ENCODE results near the gene TBX4. TPM values are rescaled to one million over a fixed set of nuclear protein-coding genes. Genes with fewer than 3 reads are reported as not detected.

TBX4 gene
- total and polyA plus RNA-seq, 9 of the 15 experiments (the other 6 are each of a cell fraction or from before 2014, with no cell fraction given), result not detected

DNA sequence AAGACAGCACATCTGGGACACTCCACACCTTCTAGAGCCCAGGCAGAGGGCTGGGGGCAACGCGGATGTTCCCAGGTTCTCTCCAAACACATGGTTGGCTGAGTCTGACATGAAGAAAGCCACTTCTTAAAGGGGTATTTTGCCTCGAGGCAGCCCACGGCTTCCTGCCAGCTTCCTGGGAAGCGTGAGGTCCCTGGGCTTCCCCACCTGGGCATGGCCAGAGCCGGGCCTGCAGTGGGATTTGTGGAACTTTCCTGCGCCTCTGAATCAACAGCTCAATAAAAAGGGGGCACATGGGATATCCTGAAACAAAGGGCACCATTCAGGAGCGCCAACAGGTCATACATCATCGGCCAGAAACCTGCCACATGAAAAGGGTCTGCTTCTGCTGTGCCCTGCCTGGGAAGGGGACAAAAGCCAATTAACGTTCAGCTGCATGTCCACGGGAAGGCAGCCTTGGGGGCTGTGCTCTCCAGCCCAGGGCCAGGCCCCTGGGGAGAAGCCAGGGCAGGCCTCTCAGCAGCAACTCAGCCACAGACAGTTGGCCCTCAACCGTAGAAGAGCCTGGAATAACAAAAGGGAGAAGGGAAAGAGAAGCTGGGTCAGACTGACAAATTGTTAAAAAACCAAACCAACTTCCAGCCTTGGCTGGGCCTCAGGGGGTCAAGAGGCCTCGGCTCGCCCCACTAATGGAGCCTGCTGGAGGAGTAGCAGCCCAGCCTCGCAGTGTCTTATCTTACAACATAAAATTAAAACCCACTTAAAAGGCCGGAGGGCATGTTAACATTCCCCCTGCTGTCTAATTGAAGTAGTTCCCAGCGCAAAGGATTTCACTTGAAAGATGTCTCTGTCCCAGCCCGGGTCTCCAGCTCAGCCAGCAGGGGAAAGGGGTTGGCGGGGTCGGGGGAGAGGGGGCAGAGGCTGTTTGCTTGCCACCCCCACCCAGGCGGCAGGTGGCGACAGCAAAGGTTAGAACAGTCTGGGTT lies 34.2 kb downstream of the TBX4 start:
- WGBS (ENCODE audit: insufficient coverage, low coverage, missing lambda C conversion rate), result 2% methylated on average over 21 of the region's 22 CpGs
- H3K36me3 ChIP-seq (ENCODE audit: control insufficient read depth, insufficient read depth, low read length), result no peaks in the 10 kb centered on the region
- no peak overlapping the region for H3K27ac ChIP-seq (ENCODE audit: extremely low read depth, low read depth, low read length)
- DNase-seq (ENCODE audit: extremely low read depth in 1 of 4, low spot score in 3 of 4), result no peak
- ChIA-PET POLR2A (interaction anchor here (1.2 kb wide), 1 partner anchor 20 kb away, joined by 3 read pairs; no protein-coding TSS in a partner anchor), CTCF (ENCODE audit: low intra/inter-chr PET ratio) (no interaction called here)
- intact Hi-C loops (cut with micrococcal nuclease), result no loop called here
- no peak for FAIRE-seq
- no peaks in the 10 kb centered on the region for H3K79me2 ChIP-seq (ENCODE audit: control insufficient read depth, insufficient read depth, low read length)
- H3K9me3 ChIP-seq (replicated peaks; ENCODE audit: control insufficient read depth, insufficient read depth, low read depth, low read length), result no peaks in the 10 kb centered on the region
- H2AFZ ChIP-seq (ENCODE audit: low read depth, low read length), result no peak overlapping the region
- H3K9me1 ChIP-seq (ENCODE audit: control insufficient read depth, insufficient read depth, low read length), result no peaks in the 10 kb centered on the region
- H3K27me3 ChIP-seq (ENCODE audit: control insufficient read depth in 2 of 2, insufficient read depth in 2 of 2, low read length in 2 of 2), result peaks cover 32 to 70% of the 10 kb centered on the region in 2 experiments
- no peak overlapping the region for H3K9ac ChIP-seq (ENCODE audit: insufficient read depth in 1 of 2, low read depth in 2 of 2, low read length in 2 of 2)
- no peak for ATAC-seq
- no peak overlapping the region for H3K4me2 ChIP-seq (ENCODE audit: insufficient read depth, low read length)
- no peak overlapping the region for H3K4me3 ChIP-seq
- H3K4me1 ChIP-seq (replicated peaks in 1 of 2; ENCODE audit: control insufficient read depth in 2 of 2, insufficient read depth in 2 of 2, low read length in 2 of 2), result peaks cover 0 to 3% of the 10 kb centered on the region in 2 experiments; a peak in 1 of 5 replicates
- in situ Hi-C loops (cut with MboI), result no loop called here
- no peaks in the 10 kb centered on the region for H4K20me1 ChIP-seq (replicated peaks; ENCODE audit: control insufficient read depth, insufficient read depth, low read length)
- no TSS peak for BruUV-seq (replicated peaks)
- TF ChIP-seq NFXL1 (CRISPR knock-in tag; IDR thresholded peaks at IDR 0.05) (no peak), ZBTB8A (IDR thresholded peaks at IDR 0.05; ENCODE audit: partially characterized antibody) (no peak), PTRF (tag; IDR thresholded peaks at IDR 0.05) (no peak), ZC3H8 (IDR thresholded peaks at IDR 0.05) (no peak), EGR1 (conservative IDR thresholded peaks at IDR 0.05) (no peak), CTBP1 (IDR thresholded peaks at IDR 0.05; ENCODE audit: borderline replicate concordance) (no peak)
- TF ChIP-seq, protein P1, sequence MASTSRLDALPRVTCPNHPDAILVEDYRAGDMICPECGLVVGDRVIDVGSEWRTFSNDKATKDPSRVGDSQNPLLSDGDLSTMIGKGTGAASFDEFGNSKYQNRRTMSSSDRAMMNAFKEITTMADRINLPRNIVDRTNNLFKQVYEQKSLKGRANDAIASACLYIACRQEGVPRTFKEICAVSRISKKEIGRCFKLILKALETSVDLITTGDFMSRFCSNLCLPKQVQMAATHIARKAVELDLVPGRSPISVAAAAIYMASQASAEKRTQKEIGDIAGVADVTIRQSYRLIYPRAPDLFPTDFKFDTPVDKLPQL (IDR thresholded peaks at IDR 0.05; ENCODE audit: extremely low read depth, insufficient read length), result no peak
- TF ChIP-seq, protein P2, sequence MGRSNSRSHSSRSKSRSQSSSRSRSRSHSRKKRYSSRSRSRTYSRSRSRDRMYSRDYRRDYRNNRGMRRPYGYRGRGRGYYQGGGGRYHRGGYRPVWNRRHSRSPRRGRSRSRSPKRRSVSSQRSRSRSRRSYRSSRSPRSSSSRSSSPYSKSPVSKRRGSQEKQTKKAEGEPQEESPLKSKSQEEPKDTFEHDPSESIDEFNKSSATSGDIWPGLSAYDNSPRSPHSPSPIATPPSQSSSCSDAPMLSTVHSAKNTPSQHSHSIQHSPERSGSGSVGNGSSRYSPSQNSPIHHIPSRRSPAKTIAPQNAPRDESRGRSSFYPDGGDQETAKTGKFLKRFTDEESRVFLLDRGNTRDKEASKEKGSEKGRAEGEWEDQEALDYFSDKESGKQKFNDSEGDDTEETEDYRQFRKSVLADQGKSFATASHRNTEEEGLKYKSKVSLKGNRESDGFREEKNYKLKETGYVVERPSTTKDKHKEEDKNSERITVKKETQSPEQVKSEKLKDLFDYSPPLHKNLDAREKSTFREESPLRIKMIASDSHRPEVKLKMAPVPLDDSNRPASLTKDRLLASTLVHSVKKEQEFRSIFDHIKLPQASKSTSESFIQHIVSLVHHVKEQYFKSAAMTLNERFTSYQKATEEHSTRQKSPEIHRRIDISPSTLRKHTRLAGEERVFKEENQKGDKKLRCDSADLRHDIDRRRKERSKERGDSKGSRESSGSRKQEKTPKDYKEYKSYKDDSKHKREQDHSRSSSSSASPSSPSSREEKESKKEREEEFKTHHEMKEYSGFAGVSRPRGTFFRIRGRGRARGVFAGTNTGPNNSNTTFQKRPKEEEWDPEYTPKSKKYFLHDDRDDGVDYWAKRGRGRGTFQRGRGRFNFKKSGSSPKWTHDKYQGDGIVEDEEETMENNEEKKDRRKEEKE (IDR thresholded peaks at IDR 0.05; ENCODE audit: borderline replicate concordance in 1 of 2, control insufficient read depth in 1 of 2, low read depth in 2 of 2, low read length in 1 of 2), result 0 out of 4 replicates have a peak, but pooled peaks of 1 of the 2 experiments have one; percentile 7

Measured in K562 (cell line).